ENCODE data around the gene BICDL1.

- TF ChIP-seq POLR2A (IDR thresholded peaks at IDR 0.05; ENCODE audit: low read depth, low read length) (no peak), POLR2AphosphoS5 (IDR thresholded peaks at IDR 0.05; ENCODE audit: low read length) (no peak), HDAC2 (IDR thresholded peaks at IDR 0.05) (no peak), NRF1 (conservative IDR thresholded peaks at IDR 0.05; ENCODE audit: low read depth, low read length) (no peak), MXI1 (IDR thresholded peaks at IDR 0.05; ENCODE audit: low read depth, low read length) (no peak), YY1 (IDR thresholded peaks at IDR 0.05; ENCODE audit: low read depth, low read length) (no peak), CTCF (IDR thresholded peaks at IDR 0.05 in 2 of 3, conservative IDR thresholded peaks at IDR 0.05 in 1 of 3; ENCODE audit: control insufficient read depth in 2 of 3, extremely low read depth in 1 of 3, insufficient read depth in 1 of 3, low read depth in 3 of 3, low read length in 3 of 3) (no peak), NBN (IDR thresholded peaks at IDR 0.05) (no peak)
These were observed 72.7 kb downstream of the BICDL1 start for GRCh38 chr12:120061575-120062214.
